Retinal pigment epithelial cell (primary cell): ENCODE measurements around the gene GPRIN3.

ENCODE experiments used
- DNase-seq: peaks from one replicate; pipeline ENCODE4 v3.0.0-alpha.2; 2010; ENCODE audit warnings: low read depth
- H3K4me3 ChIP-seq: 2 replicates; pipeline ENCODE4 v1.5.1; 2011; ENCODE audit warnings: mild to moderate bottlenecking, low read length, control low read depth, moderate library complexity
- TF ChIP-seq, protein P1 (sequence below): conservative IDR thresholded peaks from 2 replicates; pipeline ENCODE4 v1.5.1; 2011; ENCODE audit warnings: low read depth, low read length, control low read depth, inconsistent platforms

GPRIN3 gene

DNA sequence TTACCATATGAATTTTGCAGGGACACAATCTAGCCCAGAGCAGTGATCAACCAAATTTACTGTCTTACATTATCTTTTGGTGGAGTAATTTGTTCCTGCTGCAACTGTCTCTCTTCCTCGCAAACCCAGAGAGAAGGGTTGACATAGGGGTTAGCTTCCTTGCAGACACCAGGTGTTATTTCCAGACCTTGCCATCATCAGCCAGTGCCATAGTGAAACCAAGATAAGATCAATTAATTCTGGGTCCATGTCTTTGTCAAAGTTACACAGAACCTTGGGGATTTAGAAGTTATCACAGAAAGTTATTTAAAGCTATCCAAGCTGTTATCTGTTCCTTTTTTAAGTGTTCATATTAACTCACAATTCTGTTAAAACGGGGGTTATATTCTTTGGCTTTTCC lies 23.6 kb upstream of the GPRIN3 start:
- TF ChIP-seq, protein P1, sequence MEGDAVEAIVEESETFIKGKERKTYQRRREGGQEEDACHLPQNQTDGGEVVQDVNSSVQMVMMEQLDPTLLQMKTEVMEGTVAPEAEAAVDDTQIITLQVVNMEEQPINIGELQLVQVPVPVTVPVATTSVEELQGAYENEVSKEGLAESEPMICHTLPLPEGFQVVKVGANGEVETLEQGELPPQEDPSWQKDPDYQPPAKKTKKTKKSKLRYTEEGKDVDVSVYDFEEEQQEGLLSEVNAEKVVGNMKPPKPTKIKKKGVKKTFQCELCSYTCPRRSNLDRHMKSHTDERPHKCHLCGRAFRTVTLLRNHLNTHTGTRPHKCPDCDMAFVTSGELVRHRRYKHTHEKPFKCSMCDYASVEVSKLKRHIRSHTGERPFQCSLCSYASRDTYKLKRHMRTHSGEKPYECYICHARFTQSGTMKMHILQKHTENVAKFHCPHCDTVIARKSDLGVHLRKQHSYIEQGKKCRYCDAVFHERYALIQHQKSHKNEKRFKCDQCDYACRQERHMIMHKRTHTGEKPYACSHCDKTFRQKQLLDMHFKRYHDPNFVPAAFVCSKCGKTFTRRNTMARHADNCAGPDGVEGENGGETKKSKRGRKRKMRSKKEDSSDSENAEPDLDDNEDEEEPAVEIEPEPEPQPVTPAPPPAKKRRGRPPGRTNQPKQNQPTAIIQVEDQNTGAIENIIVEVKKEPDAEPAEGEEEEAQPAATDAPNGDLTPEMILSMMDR = no peak
- no peak for DNase-seq
- H3K4me3 ChIP-seq = no peak overlapping the region

GRCh38 chr4:89329280-89329679 lies 21.7 kb upstream of the GPRIN3 start:
- TF ChIP-seq, protein P1 = no peak
- no peak overlapping the region for H3K4me3 ChIP-seq
- DNase-seq = no peak

- TF ChIP-seq, protein P1 = no peak
- no peak for DNase-seq
- H3K4me3 ChIP-seq = no peak overlapping the region
Measured at GRCh38 chr4:89324671-89325070, 17.1 kb upstream of the GPRIN3 start.

DNA sequence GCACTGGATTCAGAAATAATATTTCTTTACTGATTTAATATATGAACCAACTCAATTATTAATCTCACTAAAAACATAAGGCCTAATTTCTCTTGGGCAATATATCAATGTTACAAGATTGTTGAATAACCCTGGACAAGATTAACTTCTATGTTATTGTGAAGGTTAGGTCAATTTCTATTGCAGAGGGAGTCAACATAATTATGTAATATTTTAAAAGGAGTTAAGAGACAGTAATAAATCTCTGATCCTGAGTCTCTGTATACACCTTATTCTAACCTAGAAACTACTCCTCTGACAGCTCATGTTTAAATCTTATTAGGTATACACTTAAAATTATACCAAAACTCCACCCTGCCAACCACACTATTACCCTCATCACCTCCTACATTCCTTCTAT lies 15.1 kb upstream of the GPRIN3 start:
- TF ChIP-seq, protein P1 = no peak
- no peak for DNase-seq
- no peak overlapping the region for H3K4me3 ChIP-seq

- no peak overlapping the region for H3K4me3 ChIP-seq
- TF ChIP-seq, protein P1 = no peak
- no peak for DNase-seq
Measured at GRCh38 chr4:89319756-89320155, 12.2 kb upstream of the GPRIN3 start.

DNA sequence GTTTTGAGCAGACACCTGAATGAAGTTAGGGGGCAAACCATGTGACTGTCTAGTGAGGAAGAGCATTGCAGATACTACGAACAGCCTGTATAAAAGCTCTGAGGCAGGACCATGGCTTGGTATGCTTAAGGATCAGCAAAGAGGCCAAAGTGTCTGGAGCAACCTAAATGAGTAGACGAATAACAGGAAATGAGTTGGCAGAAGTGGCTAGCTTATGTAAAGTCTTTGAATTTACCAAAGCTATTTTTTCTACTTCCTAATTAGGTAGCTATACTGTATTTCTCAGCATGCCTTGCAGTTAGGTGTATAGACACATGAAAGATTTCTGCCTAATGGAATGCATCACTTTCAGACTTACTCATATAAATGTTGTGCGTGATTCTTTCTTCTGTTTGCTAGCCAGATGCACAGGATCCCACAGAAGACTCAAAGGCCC lies 9.3 kb upstream of the GPRIN3 start:
- TF ChIP-seq, protein P1 = no peak
- peak; percentile 72 for DNase-seq
- no peak overlapping the region for H3K4me3 ChIP-seq

- no peak overlapping the region for H3K4me3 ChIP-seq
- DNase-seq = no peak
- TF ChIP-seq, protein P1 = no peak
Measured at GRCh38 chr4:89316211-89316610, 8.6 kb upstream of the GPRIN3 start.
